ENCODE measurements around the gene MON1B.

The MON1B gene

GRCh38 chr16:77250400-77250799 lies 59.4 kb downstream of the MON1B start:
- no peak for DNase-seq (ENCODE audit: low spot score)
